ENCODE data around the gene PDK3.

PDK3 gene

GRCh38 chrX:24563291-24564010 lies 98.4 kb downstream of the PDK3 start:
- no peak for DNase-seq

GRCh38 chrX:24566240-24566639 lies 101.2 kb downstream of the PDK3 start:
- DNase-seq, result no peak

- DNase-seq, result no peak
These were observed 102.1 kb downstream of the PDK3 start for GRCh38 chrX:24567169-24567568.

- DNase-seq, result no peak
These were observed 109.7 kb downstream of the PDK3 start for GRCh38 chrX:24574743-24575142.

- no peak for DNase-seq
These were observed 110.4 kb downstream of the PDK3 start for GRCh38 chrX:24575496-24575895.

- no peak for DNase-seq
These were observed 112.0 kb downstream of the PDK3 start for GRCh38 chrX:24577091-24577490.

Data from stimulated activated CD4-positive, alpha-beta T cell treated with anti-CD3 and anti-CD28 coated beads, Interleukin-4, amount 100 ng/mL, for 1 hour (primary cell).